Measurements from ENCODE around the gene PRAMEF11.
"Not testable (repeated sequence)": the region's sequence is repeated elsewhere in the genome, so short reads cannot be mapped to it uniquely, and the experiment has no call there.

PRAMEF11 gene

DNA sequence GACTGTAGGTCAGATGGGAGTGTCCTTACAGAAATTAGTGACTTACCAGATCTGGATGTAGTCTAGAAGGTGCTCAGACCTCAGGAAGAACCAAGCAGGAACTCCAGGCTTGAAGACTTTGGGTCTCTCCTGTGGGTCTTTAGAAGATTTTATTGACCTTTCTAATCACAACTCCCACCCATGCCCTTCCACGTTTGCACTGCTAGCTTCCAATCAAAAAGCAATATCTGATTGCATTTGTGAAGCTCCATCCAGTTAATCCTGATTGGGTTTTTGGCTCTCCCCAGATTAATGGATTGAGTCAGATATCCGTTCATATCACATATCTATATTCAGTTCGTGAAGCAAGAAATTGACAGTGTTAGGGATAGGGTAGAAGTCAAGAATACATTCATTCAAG is at the start of gene PRAMEF11:
Gene PRAMEF11 (minus strand): TSS at position 101 of the 400 bp plus-strand sequence. CDS start 2,621 bp downstream, outside the sequence.
- not testable (repeated sequence) for DNase-seq (ENCODE audit: low read depth)

DNA sequence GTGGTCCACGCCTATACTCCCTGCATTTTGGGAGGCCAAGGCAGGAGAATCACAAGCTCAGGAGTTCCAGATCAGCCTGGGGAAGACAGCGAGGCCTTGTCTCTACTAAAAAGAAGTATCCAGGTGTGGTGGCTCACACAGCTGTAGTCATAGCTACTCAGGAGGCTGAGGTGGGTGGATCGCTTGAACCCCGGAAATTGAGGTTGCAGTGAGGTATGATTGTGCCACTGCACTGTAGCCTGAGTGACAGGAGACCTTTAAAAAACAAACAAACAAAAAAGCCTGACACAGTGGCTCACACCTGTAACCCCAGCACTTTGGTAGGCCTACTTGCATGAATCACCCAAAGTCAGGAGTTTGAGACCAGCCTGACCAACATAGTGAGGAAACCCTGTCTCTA is 47.2 kb upstream of the PRAMEF11 start:
- DNase-seq (ENCODE audit: low read depth) = not testable (repeated sequence)

DNA sequence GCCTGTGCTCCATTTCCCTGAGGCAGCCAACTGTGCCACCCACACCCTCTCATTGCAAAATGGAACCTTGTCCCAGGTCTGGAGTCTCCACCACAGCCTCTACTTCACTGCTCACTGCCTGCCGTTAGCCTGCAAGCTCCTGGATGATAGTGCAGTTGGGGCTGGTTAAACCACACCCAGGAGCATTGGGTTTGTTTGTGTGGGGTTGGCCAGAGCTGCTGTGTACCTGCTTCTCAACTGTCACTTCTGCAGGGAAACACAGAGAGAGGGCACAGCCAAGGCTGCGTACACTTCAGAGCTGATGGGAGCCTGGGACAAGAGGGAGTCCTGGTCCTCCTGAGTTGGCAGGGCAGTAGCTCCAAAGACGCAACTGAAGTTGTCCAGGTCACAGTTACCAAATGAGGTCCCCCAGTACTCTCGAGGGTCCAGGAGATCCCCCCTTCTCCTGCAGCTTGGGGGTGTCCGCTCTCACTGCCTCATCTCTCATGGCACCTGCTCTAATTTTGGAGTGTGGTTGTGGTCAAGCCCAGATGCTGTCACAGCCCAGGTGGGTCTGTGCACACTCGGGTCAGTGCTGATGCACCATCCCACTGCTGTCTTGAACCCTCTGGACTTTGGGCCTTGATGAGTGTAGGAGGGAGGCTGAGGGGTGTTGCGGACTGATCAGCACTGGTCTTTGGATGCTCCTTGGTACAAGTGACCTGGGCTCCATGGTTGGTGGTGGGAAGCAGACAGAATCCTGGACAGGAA is 32.1 kb upstream of the PRAMEF11 start:
- DNase-seq (ENCODE audit: low read depth) = not testable (repeated sequence)

DNA sequence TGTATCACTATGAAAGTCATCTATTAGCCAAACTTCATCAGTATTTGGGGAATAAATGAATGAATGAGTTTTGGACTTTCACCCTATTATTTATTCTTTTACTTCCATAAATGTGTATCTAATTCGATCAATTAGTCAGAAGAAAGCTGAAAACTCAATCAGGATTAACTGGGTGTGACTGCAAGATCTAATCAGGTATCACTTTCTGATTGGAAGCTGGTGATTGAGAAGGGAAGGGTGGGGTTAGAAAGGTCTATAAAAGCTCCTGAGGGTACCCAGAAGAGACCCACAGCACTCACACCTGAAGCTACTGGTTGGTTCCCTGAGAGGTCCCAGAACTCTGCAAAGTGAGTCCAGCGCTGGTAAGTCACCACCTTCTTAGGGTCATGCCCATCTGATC is 25.6 kb upstream of the PRAMEF11 start, which contains the start of gene PRAMEF2:
Gene PRAMEF2 (plus strand): TSS at position 301 of the 400 bp plus-strand sequence. CDS start 1,924 bp downstream, outside the sequence.
- DNase-seq (ENCODE audit: low read depth) = not testable (repeated sequence)

DNA sequence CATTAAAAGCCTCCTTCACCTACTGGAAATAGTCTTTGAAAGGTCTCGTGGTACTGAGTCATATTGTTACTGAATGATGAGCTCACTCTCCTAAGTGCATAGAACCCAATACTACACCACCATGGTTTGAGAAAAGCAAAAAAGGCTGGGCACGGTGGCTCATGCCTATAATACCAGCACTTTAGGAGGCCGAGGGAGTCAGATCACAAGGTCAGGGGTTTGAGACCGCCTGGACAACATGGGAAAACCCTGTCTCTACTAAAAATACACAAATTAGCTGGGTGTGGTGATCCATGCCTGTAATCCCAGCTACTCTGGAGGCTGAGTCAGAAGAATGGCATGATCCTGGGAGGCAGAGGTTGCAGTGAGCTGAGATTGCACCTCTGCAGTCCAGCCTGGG is 20.6 kb upstream of the PRAMEF11 start:
- peak; percentile 6 for DNase-seq (ENCODE audit: low read depth)

DNA sequence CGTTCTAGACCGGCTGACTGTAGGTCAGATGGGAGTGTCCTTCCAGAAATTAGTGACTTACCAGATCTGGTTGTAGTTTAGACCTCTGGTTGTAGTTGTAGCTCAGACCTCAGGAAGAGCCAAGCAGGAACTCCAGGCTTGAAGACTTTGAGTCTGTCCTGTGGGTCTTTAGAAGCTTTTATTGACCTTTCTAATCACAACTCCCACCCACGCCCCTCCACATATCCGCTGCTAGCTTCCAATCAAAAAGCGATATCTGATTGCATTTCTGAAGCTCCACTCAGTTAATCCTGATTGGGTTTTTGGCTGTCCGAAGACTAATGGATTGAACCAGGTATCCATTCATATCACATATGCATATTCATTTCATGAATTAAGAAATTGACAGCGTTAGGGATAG is 17.4 kb upstream of the PRAMEF11 start, which contains the start of gene HNRNPCL1:
Gene HNRNPCL1 (minus strand): TSS at position 101 of the 400 bp plus-strand sequence. CDS start 431 bp downstream, outside the sequence.
- DNase-seq (ENCODE audit: low read depth) = not testable (repeated sequence)

DNA sequence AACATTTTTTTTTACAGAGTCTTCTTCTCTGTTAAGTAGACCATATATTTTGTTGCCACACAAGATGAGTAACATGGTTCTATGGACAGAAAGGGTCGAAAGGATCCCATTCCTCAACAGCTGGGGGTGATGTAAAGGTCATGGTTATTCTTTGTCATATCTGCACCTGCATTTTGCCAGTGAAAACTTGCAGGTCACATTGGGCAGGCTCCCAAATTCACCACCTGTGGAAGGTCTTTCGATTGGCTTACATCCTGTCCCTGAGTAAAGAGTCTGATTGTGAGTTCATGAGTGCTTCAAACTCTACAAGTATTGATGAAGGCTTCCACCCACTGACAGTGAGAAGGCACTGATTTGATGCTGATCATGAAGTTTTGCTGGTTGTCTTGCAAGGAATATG is 2.0 kb upstream of the PRAMEF11 start:
- not testable (repeated sequence) for DNase-seq (ENCODE audit: low read depth)

DNA sequence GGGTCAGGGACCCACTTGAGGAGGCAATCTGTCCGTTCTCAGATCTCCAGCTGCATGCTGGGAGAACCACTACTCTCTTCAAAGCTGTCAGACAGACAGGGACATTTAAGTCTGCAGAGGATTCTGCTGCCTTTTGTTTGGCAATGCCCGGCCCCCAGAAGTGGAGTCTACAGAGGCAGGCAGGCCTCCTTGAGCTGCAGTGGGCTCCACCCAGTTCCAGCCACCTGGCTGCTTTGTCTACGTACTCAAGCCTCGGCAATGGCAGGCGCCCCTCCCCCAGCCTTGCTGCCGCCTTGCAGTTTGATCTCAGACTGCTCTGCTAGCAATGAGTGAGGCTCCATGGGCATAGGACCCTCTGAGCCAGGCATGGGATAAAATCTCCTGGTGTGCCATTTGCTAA is 12.1 kb downstream of the PRAMEF11 start:
- DNase-seq (ENCODE audit: low read depth) = not testable (repeated sequence)

DNA sequence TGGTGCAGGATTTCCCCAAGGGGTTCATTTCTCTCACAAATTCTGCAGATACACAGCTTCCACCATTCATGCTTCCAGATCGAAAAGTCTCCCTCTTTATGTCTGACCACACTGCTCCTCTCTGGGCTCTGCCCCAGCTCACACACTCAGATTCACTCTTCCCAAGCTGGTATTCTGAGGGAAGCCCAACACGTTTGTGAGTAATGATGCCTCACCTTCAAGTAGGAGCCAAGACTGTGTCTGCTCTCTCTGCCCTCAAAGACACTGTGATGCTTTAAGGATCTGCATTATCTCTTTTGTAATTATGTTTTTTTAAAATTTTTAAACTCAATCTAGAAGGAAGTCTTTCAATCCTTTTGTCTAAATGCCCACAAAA is 19.8 kb downstream of the PRAMEF11 start:
- DNase-seq (ENCODE audit: low read depth) = no peak

DNA sequence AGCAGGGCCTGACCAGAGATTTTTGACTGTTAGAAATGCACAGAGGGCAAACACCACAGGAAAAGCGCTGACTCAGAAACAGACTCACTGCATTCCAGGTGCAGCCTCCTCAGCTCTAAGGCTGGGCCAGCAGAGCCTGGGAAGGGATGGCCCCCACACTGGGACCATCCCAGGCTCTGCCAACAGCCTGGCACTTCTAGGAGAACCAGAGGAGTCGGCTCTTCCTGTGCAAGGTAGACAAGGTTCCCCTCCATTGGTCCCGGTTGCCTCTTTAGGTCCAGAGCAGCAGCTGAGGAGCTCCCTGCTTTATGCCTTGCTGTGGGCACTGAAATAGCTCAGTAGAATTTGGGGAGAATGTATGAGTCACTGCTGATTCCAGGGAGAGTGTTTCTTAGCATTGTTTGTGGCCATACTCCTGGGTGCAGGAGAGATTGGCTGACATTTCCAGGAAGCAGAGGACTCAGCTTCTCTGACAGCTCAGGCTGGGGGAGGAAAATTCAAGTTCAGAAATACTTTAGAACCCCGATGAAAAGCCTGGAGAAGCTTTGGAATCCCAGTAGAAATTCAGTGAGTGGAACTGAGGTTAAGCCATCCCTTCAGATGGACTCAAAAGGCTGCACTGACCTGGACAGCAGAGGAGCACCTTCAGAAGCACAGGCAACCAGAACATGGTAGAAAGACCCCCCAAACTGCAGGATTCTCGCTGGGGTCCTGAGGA is 20.4 kb downstream of the PRAMEF11 start:
- DNase-seq (ENCODE audit: low read depth) = peak; percentile 6

DNA sequence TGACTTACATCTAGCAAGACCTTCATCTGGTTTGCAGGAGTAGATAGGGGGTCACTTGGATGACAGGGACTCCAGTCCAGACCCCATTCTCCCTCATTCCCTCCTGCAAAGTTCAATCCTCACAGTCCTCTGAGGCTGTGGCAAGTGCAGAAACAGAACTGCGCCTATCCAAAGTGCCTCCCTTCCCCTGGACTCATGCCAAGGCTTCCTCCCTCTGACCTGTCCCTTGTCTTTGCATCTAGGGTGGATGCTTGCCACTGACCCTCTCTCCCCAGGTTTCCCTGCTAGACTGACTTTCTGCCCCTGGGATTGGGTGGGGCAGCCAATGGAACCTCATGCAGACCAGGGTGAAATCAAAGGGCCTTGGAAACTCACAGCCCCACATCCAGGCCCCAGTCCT is 21.3 kb downstream of the PRAMEF11 start:
- no peak for DNase-seq (ENCODE audit: low read depth)

DNA sequence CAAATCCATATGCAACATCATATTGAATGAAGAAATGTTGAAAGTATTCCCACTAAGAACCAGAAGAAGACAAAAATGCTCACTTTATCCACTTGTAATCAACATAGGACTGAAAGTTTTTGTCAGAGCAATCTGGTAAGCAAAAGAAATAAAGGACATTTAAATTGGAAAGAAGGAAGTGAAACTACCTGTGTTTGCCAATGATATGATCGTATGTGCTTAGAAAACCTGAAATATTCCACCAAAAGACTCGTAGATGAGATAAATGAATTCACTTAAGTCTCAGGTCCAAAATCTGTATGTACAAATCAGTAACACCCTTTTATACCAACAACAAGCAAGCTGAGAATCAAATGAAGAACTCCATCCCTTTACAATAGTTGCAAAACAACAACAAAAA is 31.5 kb downstream of the PRAMEF11 start:
- no peak for DNase-seq (ENCODE audit: low read depth)

DNA sequence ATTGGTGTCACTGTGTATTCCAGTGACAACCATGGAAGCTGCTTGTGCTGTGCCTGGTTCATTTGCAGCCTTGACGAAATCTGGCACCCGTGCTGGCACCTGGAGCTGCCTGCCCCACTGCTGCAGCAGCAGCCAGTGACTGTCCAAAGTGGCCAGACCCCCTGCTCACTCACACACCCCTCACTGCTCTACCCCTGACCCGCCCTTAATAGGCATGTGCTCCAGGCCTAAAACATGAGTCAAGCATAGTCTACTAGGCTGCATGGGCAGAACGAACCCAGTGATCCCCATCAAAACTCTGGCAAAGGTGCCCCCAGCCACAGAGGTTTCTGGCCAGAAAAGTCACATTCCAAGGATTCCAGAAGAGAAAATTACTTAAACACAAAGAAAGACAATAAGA is 32.3 kb downstream of the PRAMEF11 start:
- DNase-seq (ENCODE audit: low read depth) = no peak

DNA sequence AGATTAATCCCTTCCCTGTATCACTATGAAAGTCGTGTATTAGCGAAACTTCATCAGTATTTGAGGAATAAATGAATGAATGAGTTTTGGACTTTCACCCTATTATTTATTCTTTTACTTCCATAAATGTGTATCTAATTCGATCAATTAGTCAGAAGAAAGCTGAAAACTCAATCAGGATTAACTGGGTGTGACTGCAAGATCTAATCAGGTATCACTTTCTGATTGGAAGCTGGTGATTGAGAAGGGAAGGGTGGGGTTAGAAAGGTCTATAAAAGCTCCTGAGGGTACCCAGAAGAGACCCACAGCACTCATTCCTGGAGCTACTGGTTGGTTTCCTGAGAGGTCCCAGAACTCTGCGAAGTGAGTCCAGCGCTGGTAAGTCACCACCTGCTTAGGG is 40.1 kb downstream of the PRAMEF11 start, which contains the start of gene PRAMEF1:
Gene PRAMEF1 (plus strand): TSS at position 301 of the 400 bp plus-strand sequence. CDS start 1,831 bp downstream, outside the sequence.
- not testable (repeated sequence) for DNase-seq (ENCODE audit: low read depth)

DNA sequence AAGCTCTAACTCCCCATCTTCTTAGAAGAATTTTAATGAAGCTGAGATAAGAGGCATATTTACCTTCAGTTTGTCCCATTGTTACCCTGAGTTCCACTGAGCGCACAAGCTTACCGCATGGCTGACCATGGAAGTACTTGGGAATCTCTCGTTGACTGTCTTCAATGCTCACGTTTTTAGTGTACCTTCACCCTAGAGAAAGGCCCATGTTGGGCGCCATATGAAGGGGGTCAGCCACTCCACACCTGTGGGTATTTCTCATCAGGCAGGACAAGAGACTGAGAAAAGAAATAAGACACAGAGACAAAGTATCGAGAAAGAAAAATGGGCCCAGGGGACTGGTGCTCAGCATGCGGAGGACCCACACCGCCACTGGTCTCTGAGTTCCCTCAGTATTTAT is 46.5 kb downstream of the PRAMEF11 start:
- DNase-seq (ENCODE audit: low read depth) = peak; percentile 4

DNA sequence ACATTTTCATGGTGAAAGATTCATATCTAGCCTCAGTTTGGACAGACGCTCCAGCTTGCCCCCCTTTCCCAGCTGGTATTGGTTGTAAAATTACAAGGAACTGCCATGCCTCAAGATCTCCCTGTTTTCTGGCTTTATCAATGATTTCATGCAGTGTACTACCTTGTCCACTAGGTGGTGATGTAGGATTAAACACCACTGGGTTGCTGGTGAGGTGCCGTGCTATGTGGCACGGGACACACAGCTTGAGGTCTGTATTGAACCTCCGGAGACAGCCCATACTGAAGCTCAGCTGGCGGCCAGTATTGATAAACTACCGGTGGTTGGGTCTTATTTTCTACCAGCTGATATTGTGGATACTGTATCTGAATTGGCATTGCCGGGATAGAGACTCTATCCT is 47.4 kb downstream of the PRAMEF11 start:
- DNase-seq (ENCODE audit: low read depth) = not testable (repeated sequence)

DNA sequence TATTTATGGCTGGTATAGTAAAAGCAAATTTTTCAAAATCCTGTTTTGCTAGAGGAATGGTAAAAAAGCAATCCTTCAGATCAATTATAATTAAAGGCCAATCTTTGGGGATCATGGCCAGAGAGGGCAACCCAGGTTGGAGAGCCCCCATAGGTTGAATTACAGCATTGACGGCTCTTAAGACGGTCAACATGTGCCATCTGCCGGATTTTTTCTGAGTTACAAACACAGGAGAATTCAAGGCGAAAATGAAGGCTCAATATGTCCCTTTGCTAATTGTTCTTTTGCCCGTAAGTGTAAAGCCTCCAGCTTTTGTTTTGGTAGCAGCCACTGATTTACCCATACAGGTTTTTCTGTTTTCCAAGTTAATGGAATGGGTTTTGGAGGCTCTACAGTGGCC is 49.7 kb downstream of the PRAMEF11 start:
- DNase-seq (ENCODE audit: low read depth) = not testable (repeated sequence)

DNA sequence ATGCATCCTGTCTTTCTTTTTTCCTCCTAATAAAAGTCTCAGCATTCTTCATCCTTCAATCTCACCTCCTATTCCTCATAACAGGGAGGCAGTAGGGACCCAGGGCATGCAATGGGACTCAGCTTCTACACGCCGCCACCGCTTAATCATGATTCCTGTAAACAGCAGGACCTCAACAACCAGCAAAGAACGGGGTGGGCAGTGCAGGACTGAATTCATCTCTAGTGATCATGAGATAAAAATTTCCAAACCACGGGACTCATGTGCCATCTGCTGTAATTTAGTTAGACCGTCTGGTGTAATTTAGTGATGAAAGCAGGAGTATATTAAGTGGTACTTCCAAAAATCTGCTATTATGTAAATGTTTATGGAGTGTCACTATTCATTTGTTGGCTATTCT is 52.3 kb downstream of the PRAMEF11 start:
- DNase-seq (ENCODE audit: low read depth) = no peak

DNA sequence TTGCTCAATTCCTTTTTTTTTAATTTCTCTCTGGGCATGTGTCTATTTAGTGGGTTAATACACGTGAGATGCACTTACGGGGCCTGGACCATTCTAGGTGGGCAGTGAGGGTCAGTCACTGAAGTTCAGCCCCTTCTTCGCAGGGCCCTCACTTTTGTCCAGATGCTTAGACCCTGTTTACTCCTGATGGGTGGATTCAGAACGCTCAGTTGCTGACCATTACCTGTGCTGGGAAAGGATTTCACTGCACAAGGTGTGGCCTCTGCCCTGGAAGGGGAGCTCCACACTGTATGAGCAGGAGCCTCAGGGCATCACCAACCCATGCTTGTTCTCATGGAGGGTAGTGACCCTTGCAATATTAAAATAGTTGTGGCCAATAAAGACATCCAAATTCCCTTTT is 53.1 kb downstream of the PRAMEF11 start:
- no peak for DNase-seq (ENCODE audit: low read depth)

DNA sequence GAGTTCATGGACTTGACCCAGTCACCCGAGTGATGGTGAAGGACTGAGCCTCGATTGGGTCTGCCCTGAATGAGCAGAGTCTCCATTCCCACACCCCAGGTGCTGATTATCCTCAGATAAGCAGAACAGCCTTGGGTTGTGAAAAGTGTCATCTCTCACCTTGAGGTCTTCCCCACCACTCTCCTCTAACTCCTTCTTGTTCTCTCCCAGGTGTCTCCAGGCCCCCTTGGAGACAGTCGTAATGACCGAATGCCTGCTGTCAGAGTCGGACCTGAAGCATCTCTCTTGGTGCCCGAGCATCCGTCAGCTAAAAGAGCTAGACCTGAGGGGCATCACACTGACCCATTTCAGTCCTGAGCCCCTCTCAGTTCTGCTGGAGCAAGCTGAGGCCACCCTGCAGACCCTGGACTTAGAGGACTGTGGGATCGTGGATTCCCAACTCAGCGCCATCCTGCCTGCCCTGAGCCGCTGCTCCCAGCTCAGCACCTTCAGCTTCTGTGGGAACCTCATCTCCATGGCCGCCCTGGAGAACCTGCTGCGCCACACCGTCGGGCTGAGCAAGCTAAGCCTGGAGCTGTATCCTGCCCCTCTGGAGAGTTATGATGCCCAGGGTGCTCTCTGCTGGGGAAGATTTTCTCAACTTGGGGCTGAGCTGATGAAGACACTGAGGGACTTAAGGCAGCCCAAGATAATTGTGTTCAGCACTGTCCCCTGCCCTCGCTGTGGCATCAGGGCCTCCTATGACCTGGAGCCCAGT is 54.2 kb downstream of the PRAMEF11 start:
- DNase-seq (ENCODE audit: low read depth) = no peak

DNA sequence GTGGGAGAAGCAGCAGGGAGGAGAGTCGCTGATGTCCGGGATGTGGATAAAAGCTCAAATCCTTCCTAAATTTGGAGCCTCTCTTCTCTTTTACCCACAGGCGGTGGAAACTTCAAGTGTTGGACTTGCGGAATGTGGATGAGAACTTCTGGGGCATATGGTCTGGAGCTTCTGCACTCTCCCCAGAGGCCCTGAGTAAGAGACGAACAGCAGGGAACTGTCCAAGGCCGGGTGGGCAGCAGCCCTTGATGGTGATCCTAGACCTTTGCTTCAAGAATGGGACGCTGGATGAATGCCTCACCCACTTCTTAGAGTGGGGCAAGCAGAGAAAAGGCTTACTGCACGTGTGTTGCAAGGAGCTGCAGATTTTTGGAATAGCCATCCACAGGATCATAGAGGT is 55.8 kb downstream of the PRAMEF11 start:
- no peak for DNase-seq (ENCODE audit: low read depth)

DNA sequence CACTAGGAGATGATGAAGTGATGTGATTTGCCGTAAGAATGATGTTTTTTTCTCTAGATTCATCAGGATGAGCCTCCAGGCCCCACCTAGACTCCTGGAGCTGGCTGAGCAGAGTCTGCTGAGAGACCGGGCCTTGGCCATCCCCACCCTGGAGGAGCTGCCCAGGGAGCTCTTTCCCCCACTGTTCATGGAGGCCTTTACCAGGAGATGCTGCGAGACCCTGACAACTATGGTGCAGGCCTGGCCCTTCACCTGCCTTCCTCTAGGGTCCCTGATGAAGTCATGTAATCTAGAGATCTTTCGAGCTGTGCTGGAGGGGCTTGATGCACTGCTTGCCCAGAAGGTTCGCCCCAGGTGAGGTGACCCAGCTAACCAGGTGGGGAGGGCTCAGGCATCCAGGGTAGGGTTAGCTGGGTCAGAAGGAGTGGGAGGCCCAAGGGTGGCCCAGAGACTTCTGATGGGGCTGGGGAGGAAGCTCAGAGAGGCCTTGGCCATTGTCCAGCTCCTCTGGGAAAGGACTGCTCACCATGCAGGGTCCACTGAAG is 56.3 kb downstream of the PRAMEF11 start:
- DNase-seq (ENCODE audit: low read depth) = no peak
